ENCODE results near the gene ZBTB7C. TPM values are rescaled to one million over a fixed set of nuclear protein-coding genes. Genes with fewer than 3 reads are reported as not detected.

Gene ZBTB7C
- total and polyA plus RNA-seq, 4 donors, result 0.19 to 1.1 (median 0.45) TPM

GRCh38 chr18:48430150-48430549, 21.0 kb upstream of the ZBTB7C start (continued):
- no peak for TF ChIP-seq EGR1 (IDR thresholded peaks at IDR 0.05; ENCODE audit: low read depth in 2 of 2)
- no peak for TF ChIP-seq ZBTB33 (IDR thresholded peaks at IDR 0.05)

- H3K4me1 ChIP-seq (ENCODE audit: control insufficient read depth in 4 of 4, insufficient read depth in 4 of 4, low read length in 3 of 4), result no peaks in the 10 kb centered on the region
- DNase-seq (ENCODE audit: low spot score), result no peak
- WGBS, result 70% methylated on average over 9 of the region's 9 CpGs
- TF ChIP-seq FOXA1 (IDR thresholded peaks at IDR 0.05), result no peak
- no peak for TF ChIP-seq MAX (IDR thresholded peaks at IDR 0.05)
- no peak for TF ChIP-seq RXRA (IDR thresholded peaks at IDR 0.05)
- no peak for TF ChIP-seq HNF4A (conservative IDR thresholded peaks at IDR 0.05)
- no peak for TF ChIP-seq CTCF (IDR thresholded peaks at IDR 0.05; ENCODE audit: low read depth, low read length, missing input control)
- no peak for TF ChIP-seq GABPA (IDR thresholded peaks at IDR 0.05 in 1 of 2, conservative IDR thresholded peaks at IDR 0.05 in 1 of 2)
- no peak for TF ChIP-seq RAD21 (IDR thresholded peaks at IDR 0.05)
- no peak for TF ChIP-seq JUND (IDR thresholded peaks at IDR 0.05)
- TF ChIP-seq HNF4G (IDR thresholded peaks at IDR 0.05), result no peak
- no peak for TF ChIP-seq NR2F2 (IDR thresholded peaks at IDR 0.05)
- TF ChIP-seq SP1 (IDR thresholded peaks at IDR 0.05), result no peak
- no peak for TF ChIP-seq ATF3 (IDR thresholded peaks at IDR 0.05)
- H3K27ac ChIP-seq (ENCODE audit: low read depth in 1 of 2, low read length in 2 of 2), result no peak overlapping the region
- H3K36me3 ChIP-seq (ENCODE audit: control insufficient read depth in 4 of 4, insufficient read depth in 3 of 4, low read depth in 1 of 4, low read length in 3 of 4), result no peaks in the 10 kb centered on the region
- no peak overlapping the region for H3K9ac ChIP-seq (ENCODE audit: low read depth in 1 of 2, low read length in 2 of 2)
- peaks cover 0 to 2% (median 0%) of the 10 kb centered on the region in 4 donors for H3K27me3 ChIP-seq (ENCODE audit: control insufficient read depth in 4 of 4, insufficient read depth in 4 of 4, low read length in 3 of 4)
- H3K4me3 ChIP-seq (ENCODE audit: low read depth in 1 of 3, low read length in 3 of 3), result no peak overlapping the region
- H3K9me3 ChIP-seq (ENCODE audit: control insufficient read depth in 4 of 4, low read length in 3 of 4), result no peaks in the 10 kb centered on the region
These were observed 19.4 kb upstream of the ZBTB7C start for GRCh38 chr18:48428475-48429177.

GRCh38 chr18:48422947-48423378, 13.8 kb upstream of the ZBTB7C start:
- H3K27ac ChIP-seq (ENCODE audit: low read depth in 1 of 2, low read length in 2 of 2), result no peak overlapping the region
- 11% methylated on average over 12 of the region's 12 CpGs for WGBS
- H3K9me3 ChIP-seq (ENCODE audit: control insufficient read depth in 4 of 4, low read length in 3 of 4), result no peaks in the 10 kb centered on the region
- peaks cover 0 to 3% (median 0%) of the 10 kb centered on the region in 4 donors for H3K27me3 ChIP-seq (ENCODE audit: control insufficient read depth in 4 of 4, insufficient read depth in 4 of 4, low read length in 3 of 4)
- no peak overlapping the region for H3K4me3 ChIP-seq (ENCODE audit: low read depth in 1 of 3, low read length in 3 of 3)
- no peak overlapping the region for H3K9ac ChIP-seq (ENCODE audit: low read depth in 1 of 2, low read length in 2 of 2)
- no peak for DNase-seq (ENCODE audit: low spot score)
- peaks cover 0 to 3% (median 0%) of the 10 kb centered on the region in 4 donors for H3K4me1 ChIP-seq (ENCODE audit: control insufficient read depth in 4 of 4, insufficient read depth in 4 of 4, low read length in 3 of 4)
- no peaks in the 10 kb centered on the region for H3K36me3 ChIP-seq (ENCODE audit: control insufficient read depth in 4 of 4, insufficient read depth in 3 of 4, low read depth in 1 of 4, low read length in 3 of 4)
- TF ChIP-seq TAF1 (conservative IDR thresholded peaks at IDR 0.05), result no peak
- no peak for TF ChIP-seq YY1 (IDR thresholded peaks at IDR 0.05)
- TF ChIP-seq NR2F2 (IDR thresholded peaks at IDR 0.05), result no peak
- TF ChIP-seq ATF3 (IDR thresholded peaks at IDR 0.05), result no peak
- TF ChIP-seq REST (IDR thresholded peaks at IDR 0.05), result no peak
- no peak for TF ChIP-seq RXRA (IDR thresholded peaks at IDR 0.05)
- no peak for TF ChIP-seq SP1 (IDR thresholded peaks at IDR 0.05)
- no peak for TF ChIP-seq FOXA1 (IDR thresholded peaks at IDR 0.05)
- TF ChIP-seq GABPA (IDR thresholded peaks at IDR 0.05 in 1 of 2, conservative IDR thresholded peaks at IDR 0.05 in 1 of 2), result no peak
- TF ChIP-seq EGR1 (IDR thresholded peaks at IDR 0.05; ENCODE audit: low read depth in 2 of 2), result no peak
- TF ChIP-seq JUND (IDR thresholded peaks at IDR 0.05), result no peak
- TF ChIP-seq RAD21 (IDR thresholded peaks at IDR 0.05), result no peak
- no peak for TF ChIP-seq MAX (IDR thresholded peaks at IDR 0.05)
- TF ChIP-seq FOXA2 (IDR thresholded peaks at IDR 0.05), result no peak
- TF ChIP-seq ZBTB33 (IDR thresholded peaks at IDR 0.05), result no peak
- no peak for TF ChIP-seq HNF4G (IDR thresholded peaks at IDR 0.05)

Measured in liver (tissue), 9 donors.